GM19463 (cell line): Measurements from ENCODE around the gene HEG1.

ENCODE experiments used
- ATAC-seq: cut with Tn5 transposase; IDR thresholded peaks from one replicate; pipeline ENCODE4 v1.9.1; 2021; ENCODE audit warnings: mild to moderate bottlenecking, moderate library complexity; ENCODE audit not compliant: unreplicated experiment

HEG1 gene

GRCh38 chr3:124918524-124918923, 137.3 kb downstream of the HEG1 start:
- ATAC-seq, result no peak

GRCh38 chr3:124916837-124917409, 138.9 kb downstream of the HEG1 start:
- no peak for ATAC-seq
